A673 (cell line): ENCODE measurements around the gene CRLF3. TPM values are rescaled to one million over a fixed set of nuclear protein-coding genes. Genes with fewer than 3 reads are reported as not detected.
A peak's percentile ranks its signal among the peaks of the same experiment; 100 is the strongest.

Source experiments
- BruUV-seq: library from RNA; stranded (reverse); fragments of 400-500 nt; replicated peaks from 2 replicates; lab custom pipeline; 2021; lab: Mats Ljungman, UMichigan
- CTCF ChIA-PET: fragments of 300-600 bp; sonication (Branson Sonifier 250); formaldehyde crosslinking; loops from one replicate; lab custom pipeline; 2022; ENCODE audit warnings: antibody characterized with exemption; lab: Charles Lee
- POLR2A ChIA-PET: fragments of 300-600 bp; sonication (Branson Sonifier 250); formaldehyde crosslinking; loops from one replicate; lab custom pipeline; 2022; ENCODE audit warnings: antibody characterized with exemption; ENCODE audit not compliant: low non-redundant PET; lab: Charles Lee
- DNase-seq: peaks from one replicate; pipeline ENCODE4 v3.0.0-alpha.2; 2015; ENCODE audit warnings: low spot score
- H3K27ac ChIP-seq: fragments of 200-600 bp; sonication (generic); 2 replicates; pipeline ENCODE4 v1.5.1; 2016; ENCODE audit warnings: mixed run types, low read depth, mild to moderate bottlenecking, mixed read lengths, antibody characterized with exemption, low read length; ENCODE audit not compliant: poor library complexity, severe bottlenecking
- H3K27me3 ChIP-seq: fragments of 200-600 bp; sonication (generic); replicated peaks from 2 replicates; pipeline ENCODE4 v1.6.1; 2017; ENCODE audit warnings: mixed run types, low read depth, mild to moderate bottlenecking, mixed read lengths, antibody characterized with exemption, low read length; ENCODE audit not compliant: insufficient read depth, poor library complexity
- H3K36me3 ChIP-seq: fragments of 200-600 bp; sonication (generic); 2 replicates; pipeline ENCODE4 v1.6.1; 2016; ENCODE audit warnings: mixed run types, mild to moderate bottlenecking, mixed read lengths, antibody characterized with exemption, low read length; ENCODE audit not compliant: insufficient read depth, poor library complexity, severe bottlenecking
- H3K4me1 ChIP-seq: fragments of 200-600 bp; sonication (generic); 2 replicates; pipeline ENCODE4 v1.6.1; 2017; ENCODE audit warnings: mixed run types, mild to moderate bottlenecking, mixed read lengths, antibody characterized with exemption, low read length; ENCODE audit not compliant: insufficient read depth, poor library complexity, severe bottlenecking
- H3K4me3 ChIP-seq: fragments of 200-600 bp; sonication (generic); 2 replicates; pipeline ENCODE4 v1.5.1; 2016; ENCODE audit warnings: low read depth, mixed run types, mild to moderate bottlenecking, mixed read lengths, low read length; ENCODE audit not compliant: poor library complexity, severe bottlenecking
- H3K9me3 ChIP-seq: fragments of 200-600 bp; sonication (generic); 2 replicates; pipeline ENCODE4 v1.6.1; 2016; ENCODE audit warnings: mixed run types, low read depth, mild to moderate bottlenecking, mixed read lengths, antibody characterized with exemption, low read length; ENCODE audit not compliant: poor library complexity, severe bottlenecking
- CTCF ChIP-seq: fragments of 300-800, 200-600 bp; sonication (generic); conservative IDR thresholded peaks from 2 replicates; pipeline ENCODE4 v1.5.1; 2017; ENCODE audit warnings: low read depth, mild to moderate bottlenecking, antibody characterized with exemption, low read length, moderate library complexity, mixed read lengths
- EZH2 ChIP-seq: fragments of 200-600 bp; sonication (generic); IDR thresholded peaks from 2 replicates; pipeline ENCODE4 v1.6.1; 2017; ENCODE audit warnings: borderline replicate concordance, low read depth, mild to moderate bottlenecking, mixed read lengths, antibody characterized with exemption, low read length; ENCODE audit not compliant: poor library complexity, severe bottlenecking
- intact Hi-C: fragments of 100-400 bp; cut with micrococcal nuclease; formaldehyde crosslinking; loops from one replicate; pipeline ENCODE4 v1.10.0; 2022; ENCODE audit not compliant: unreplicated experiment
- total RNA-seq: library from RNA; stranded (reverse); gene quantifications from 2 replicates; pipeline ENCODE4 v1.2.3, GENCODE V29; 2021

Gene CRLF3
- total RNA-seq, 1 experiment from 2014 or later: 14.9 TPM

DNA sequence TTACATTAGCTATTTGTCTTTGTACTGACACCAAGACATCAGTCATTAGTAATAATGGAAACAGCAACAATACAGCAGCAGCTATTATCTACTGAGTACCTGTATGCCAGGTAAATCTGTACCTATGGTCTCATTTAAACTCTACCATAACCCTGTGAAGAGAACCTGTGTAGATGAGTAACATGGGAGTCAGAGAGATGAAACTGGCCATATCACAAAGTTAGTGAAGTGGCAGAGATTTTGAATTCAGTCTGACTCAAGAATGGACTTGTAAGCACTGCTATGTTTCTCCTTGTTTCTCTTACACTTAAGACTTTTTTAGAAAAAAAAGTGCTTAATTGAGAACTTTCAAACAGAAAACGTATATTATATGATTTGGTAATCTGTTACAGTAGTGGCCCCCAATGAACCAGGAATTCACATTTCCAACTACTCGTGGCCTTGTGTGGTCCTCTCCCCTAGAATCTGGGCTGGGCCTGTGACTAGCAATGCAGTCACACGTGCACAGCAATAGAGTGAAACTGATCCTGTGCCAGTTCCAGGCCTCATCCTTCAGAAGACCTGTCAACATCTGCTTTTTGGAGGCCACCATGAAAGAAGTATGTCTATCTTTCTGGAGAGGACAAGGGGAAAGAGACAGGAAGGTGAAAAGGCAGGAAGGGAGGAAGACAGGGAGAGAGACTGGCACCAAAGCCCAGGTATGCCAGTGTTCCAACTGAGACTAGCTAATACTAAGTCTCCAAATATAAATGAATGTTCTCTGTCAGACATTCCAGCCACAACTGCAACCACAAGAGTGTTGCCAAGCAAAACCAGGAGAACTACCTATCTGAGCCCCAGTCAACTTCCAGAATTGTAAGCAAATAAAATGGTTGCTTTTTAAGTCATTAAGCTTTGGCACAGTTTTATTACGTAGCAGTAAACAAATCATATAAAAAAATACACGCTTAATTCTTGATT lies 12.0 kb downstream of the CRLF3 start:
- BruUV-seq: no TSS peak
- H3K27ac ChIP-seq: no peak overlapping the region
- CTCF ChIA-PET: no interaction called here

DNA sequence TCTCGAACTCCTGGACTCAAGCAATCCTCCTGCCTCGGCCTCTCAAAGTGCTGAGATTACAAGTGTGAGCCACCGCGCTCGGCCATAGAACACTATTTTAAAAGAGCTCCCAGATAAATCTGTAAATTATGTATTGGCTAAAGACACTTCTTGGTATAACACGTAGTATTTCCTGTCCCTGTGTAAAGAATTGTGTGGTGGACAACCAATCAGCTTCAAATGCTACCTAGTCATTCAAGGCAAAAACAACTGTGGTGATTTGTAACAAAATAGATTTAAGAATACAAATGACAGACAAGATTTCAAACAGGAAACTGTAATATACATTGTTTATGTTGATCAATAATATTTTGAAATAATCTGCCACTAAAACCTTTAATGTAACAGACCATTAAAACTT lies 14.6 kb downstream of the CRLF3 start:
- no peak overlapping the region for H3K4me3 ChIP-seq
- ChIA-PET POLR2A (no interaction called here), CTCF (no interaction called here)
- H3K36me3 ChIP-seq: no peaks in the 10 kb centered on the region
- intact Hi-C loops: no loop called here
- no peak overlapping the region for H3K27ac ChIP-seq
- H3K9me3 ChIP-seq: no peaks in the 10 kb centered on the region
- no peaks in the 10 kb centered on the region for H3K27me3 ChIP-seq
- peaks cover 6% of the 10 kb centered on the region for H3K4me1 ChIP-seq
- no TSS peak for BruUV-seq
- TF ChIP-seq CTCF (no peak), EZH2 (no peak)
- no peak for DNase-seq

More for the DNA sequence above, 12.0 kb downstream of the CRLF3 start:
- intact Hi-C loops: no loop called here
- Histone ChIP-seq H3K4me3 (no peak overlapping the region), H3K27me3 (no peaks in the 10 kb centered on the region), H3K4me1 (peaks cover 6% of the 10 kb centered on the region), H3K36me3 (no peaks in the 10 kb centered on the region), H3K9me3 (no peaks in the 10 kb centered on the region)
- TF ChIP-seq EZH2: no peak
- TF ChIP-seq CTCF: no peak
- POLR2A ChIA-PET: interaction anchor here (0.6 kb wide), 1 partner anchor 27 kb away, joined by 3 read pairs; no protein-coding TSS in a partner anchor
- no peak for DNase-seq

GRCh38 chr17:30808785-30809286 lies 15.7 kb downstream of the CRLF3 start:
- ChIA-PET CTCF (no interaction called here), POLR2A (no interaction called here)
- Histone ChIP-seq H3K36me3 (no peaks in the 10 kb centered on the region), H3K27me3 (no peaks in the 10 kb centered on the region), H3K4me1 (peaks cover 6% of the 10 kb centered on the region), H3K9me3 (no peaks in the 10 kb centered on the region), H3K4me3 (no peak overlapping the region), H3K27ac (peak overlapping the region; percentile 18)
- intact Hi-C loops: no loop called here
- no TSS peak for BruUV-seq
- no peak for DNase-seq
- TF ChIP-seq CTCF: no peak
- no peak for TF ChIP-seq EZH2
